Caki2 (cell line): ENCODE measurements around the gene TRAPPC12. TPM values are rescaled to one million over a fixed set of nuclear protein-coding genes. Genes with fewer than 3 reads are reported as not detected.

ENCODE experiments used
- total RNA-seq: library from RNA; depleted of rRNA; stranded (reverse); fragments of >200 nt; shearing (Covaris generic); gene quantifications from 2 replicates; pipeline ENCODE4 v1.2.3, GENCODE V29; 2014; ENCODE audit warnings: low replicate concordance; rRNA removed

TRAPPC12 gene
- total RNA-seq, 1 experiment from 2014 or later: 40.7 TPM

Other genes starting within 250 kb of the TRAPPC12 start
- gene EIPR1, start 1.9 kb upstream of the TRAPPC12 start, total RNA-seq: 77.2 and 92.6 TPM in 2 replicates
- gene ADI1, start 139.8 kb downstream of the TRAPPC12 start, total RNA-seq: 42.7 and 54.8 TPM in 2 replicates
- 23.5 and 27.9 TPM in 2 replicates for gene RNASEH1, start 178.6 kb downstream of the TRAPPC12 start, total RNA-seq
- gene RPS7, start 195.6 kb downstream of the TRAPPC12 start, total RNA-seq: 2,706 and 2,991 TPM in 2 replicates
- 5.2 TPM in 1 of 2 replicates, not detected in the other for gene COLEC11, start 215.4 kb downstream of the TRAPPC12 start, total RNA-seq